Measurements from ENCODE around the gene C11orf52.

- TF ChIP-seq ZNF707 (tag by site-specific recombination; IDR thresholded peaks at IDR 0.05) (no peak), MEIS1 (CRISPR knock-in tag; IDR thresholded peaks at IDR 0.05; ENCODE audit: borderline replicate concordance) (no peak), YY1 (tag by site-specific recombination; IDR thresholded peaks at IDR 0.05) (no peak), ZNF19 (tag by site-specific recombination; IDR thresholded peaks at IDR 0.05; ENCODE audit: low read depth) (no peak), GLIS1 (tag by site-specific recombination; IDR thresholded peaks at IDR 0.05) (no peak), ZNF274 (IDR thresholded peaks at IDR 0.05; ENCODE audit: low read length) (no peak), ZNF274 (tag by site-specific recombination; IDR thresholded peaks at IDR 0.05; ENCODE audit: borderline replicate concordance) (no peak), ZNF785 (tag by site-specific recombination; IDR thresholded peaks at IDR 0.05) (no peak)
- TF ChIP-seq, protein P1, sequence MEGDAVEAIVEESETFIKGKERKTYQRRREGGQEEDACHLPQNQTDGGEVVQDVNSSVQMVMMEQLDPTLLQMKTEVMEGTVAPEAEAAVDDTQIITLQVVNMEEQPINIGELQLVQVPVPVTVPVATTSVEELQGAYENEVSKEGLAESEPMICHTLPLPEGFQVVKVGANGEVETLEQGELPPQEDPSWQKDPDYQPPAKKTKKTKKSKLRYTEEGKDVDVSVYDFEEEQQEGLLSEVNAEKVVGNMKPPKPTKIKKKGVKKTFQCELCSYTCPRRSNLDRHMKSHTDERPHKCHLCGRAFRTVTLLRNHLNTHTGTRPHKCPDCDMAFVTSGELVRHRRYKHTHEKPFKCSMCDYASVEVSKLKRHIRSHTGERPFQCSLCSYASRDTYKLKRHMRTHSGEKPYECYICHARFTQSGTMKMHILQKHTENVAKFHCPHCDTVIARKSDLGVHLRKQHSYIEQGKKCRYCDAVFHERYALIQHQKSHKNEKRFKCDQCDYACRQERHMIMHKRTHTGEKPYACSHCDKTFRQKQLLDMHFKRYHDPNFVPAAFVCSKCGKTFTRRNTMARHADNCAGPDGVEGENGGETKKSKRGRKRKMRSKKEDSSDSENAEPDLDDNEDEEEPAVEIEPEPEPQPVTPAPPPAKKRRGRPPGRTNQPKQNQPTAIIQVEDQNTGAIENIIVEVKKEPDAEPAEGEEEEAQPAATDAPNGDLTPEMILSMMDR (tag by site-specific recombination; IDR thresholded peaks at IDR 0.05) = no peak
- TF ChIP-seq, protein P2, sequence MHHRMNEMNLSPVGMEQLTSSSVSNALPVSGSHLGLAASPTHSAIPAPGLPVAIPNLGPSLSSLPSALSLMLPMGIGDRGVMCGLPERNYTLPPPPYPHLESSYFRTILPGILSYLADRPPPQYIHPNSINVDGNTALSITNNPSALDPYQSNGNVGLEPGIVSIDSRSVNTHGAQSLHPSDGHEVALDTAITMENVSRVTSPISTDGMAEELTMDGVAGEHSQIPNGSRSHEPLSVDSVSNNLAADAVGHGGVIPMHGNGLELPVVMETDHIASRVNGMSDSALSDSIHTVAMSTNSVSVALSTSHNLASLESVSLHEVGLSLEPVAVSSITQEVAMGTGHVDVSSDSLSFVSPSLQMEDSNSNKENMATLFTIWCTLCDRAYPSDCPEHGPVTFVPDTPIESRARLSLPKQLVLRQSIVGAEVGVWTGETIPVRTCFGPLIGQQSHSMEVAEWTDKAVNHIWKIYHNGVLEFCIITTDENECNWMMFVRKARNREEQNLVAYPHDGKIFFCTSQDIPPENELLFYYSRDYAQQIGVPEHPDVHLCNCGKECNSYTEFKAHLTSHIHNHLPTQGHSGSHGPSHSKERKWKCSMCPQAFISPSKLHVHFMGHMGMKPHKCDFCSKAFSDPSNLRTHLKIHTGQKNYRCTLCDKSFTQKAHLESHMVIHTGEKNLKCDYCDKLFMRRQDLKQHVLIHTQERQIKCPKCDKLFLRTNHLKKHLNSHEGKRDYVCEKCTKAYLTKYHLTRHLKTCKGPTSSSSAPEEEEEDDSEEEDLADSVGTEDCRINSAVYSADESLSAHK (tag by site-specific recombination; IDR thresholded peaks at IDR 0.05) = no peak
- TF ChIP-seq, protein P3, sequence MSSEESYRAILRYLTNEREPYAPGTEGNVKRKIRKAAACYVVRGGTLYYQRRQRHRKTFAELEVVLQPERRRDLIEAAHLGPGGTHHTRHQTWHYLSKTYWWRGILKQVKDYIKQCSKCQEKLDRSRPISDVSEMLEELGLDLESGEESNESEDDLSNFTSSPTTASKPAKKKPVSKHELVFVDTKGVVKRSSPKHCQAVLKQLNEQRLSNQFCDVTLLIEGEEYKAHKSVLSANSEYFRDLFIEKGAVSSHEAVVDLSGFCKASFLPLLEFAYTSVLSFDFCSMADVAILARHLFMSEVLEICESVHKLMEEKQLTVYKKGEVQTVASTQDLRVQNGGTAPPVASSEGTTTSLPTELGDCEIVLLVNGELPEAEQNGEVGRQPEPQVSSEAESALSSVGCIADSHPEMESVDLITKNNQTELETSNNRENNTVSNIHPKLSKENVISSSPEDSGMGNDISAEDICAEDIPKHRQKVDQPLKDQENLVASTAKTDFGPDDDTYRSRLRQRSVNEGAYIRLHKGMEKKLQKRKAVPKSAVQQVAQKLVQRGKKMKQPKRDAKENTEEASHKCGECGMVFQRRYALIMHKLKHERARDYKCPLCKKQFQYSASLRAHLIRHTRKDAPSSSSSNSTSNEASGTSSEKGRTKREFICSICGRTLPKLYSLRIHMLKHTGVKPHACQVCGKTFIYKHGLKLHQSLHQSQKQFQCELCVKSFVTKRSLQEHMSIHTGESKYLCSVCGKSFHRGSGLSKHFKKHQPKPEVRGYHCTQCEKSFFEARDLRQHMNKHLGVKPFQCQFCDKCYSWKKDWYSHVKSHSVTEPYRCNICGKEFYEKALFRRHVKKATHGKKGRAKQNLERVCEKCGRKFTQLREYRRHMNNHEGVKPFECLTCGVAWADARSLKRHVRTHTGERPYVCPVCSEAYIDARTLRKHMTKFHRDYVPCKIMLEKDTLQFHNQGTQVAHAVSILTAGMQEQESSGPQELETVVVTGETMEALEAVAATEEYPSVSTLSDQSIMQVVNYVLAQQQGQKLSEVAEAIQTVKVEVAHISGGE (tag by site-specific recombination; conservative IDR thresholded peaks at IDR 0.05; ENCODE audit: low read depth) = no peak
Observed at GRCh38 chr11:111923351-111923788, 4.7 kb downstream of the C11orf52 start.

Data from HEK293 (cell line).